GM12864 (cell line): ENCODE results near the gene AKNA.

Experiments used
- DNase-seq: peaks from one replicate; pipeline ENCODE4 v3.0.0-alpha.2; 2011; ENCODE audit warnings: low read depth
- H3K4me3 ChIP-seq: 2 replicates; pipeline ENCODE4 v1.5.1; 2011; ENCODE audit warnings: mild to moderate bottlenecking, low read depth, low read length, control low read depth
- CTCF ChIP-seq: IDR thresholded peaks from 2 replicates; pipeline ENCODE4 v1.5.1; 2011; ENCODE audit warnings: low read depth, mild to moderate bottlenecking, moderate library complexity, low read length, control low read depth, inconsistent platforms; ENCODE audit errors: missing control alignments

Gene AKNA

DNA sequence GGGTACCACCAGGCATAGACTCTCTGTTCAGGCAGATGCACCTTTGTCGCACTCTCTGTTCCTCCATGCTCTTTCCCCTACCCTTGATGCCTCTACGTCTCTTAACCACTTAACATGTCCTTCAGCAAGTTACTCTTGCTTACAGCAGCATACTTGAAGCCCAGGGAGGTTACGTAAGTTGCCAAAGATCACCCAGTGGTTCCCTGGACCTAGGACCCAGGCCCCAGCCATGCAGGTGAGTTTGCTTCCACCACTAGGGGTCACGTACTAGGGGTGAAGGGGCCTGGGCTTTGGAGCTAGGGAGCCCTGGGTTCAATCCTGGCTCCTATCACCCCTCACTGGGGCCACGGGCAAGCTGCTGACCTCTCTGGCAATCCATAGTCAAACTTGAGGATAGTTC, 8.9 kb downstream of the AKNA start:
- H3K4me3 ChIP-seq = no peak overlapping the region
- DNase-seq = no peak
- peak; percentile 13 for TF ChIP-seq CTCF

DNA sequence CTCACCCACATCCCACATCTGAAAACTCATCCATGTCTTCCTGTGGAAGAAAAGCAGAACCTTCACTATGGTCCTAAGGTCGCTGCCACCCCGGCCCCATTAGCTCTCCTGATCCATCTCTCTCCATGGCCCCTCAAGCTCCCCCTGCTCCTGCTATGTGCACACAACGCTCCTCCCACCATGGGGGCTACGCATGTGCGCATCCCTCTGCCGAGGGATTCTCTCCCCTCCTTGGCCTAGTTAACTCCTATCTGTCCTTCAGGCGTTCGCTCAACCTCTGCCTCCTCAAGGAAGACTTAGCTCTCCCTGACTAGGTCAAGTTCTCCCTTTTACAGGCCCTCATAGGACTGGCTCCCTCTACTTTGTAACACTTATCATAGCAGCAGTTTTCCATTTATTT, 9.8 kb downstream of the AKNA start:
- no peak for TF ChIP-seq CTCF
- H3K4me3 ChIP-seq = no peak overlapping the region
- no peak for DNase-seq

GRCh38 chr9:114376586-114377445, 11.0 kb downstream of the AKNA start:
- no peak for TF ChIP-seq CTCF
- H3K4me3 ChIP-seq = no peak overlapping the region
- DNase-seq = no peak

- TF ChIP-seq CTCF = no peak
- no peak overlapping the region for H3K4me3 ChIP-seq
- DNase-seq = no peak
These were observed 12.2 kb downstream of the AKNA start for GRCh38 chr9:114375386-114376175.

- no peak overlapping the region for H3K4me3 ChIP-seq
- DNase-seq = no peak
- TF ChIP-seq CTCF = no peak
These were observed 12.8 kb downstream of the AKNA start for GRCh38 chr9:114374936-114375335.

- no peak for DNase-seq
- no peak overlapping the region for H3K4me3 ChIP-seq
- TF ChIP-seq CTCF = no peak
These were observed 13.6 kb downstream of the AKNA start for GRCh38 chr9:114373960-114374730.
